A549 (cell line): ENCODE data around the gene DLX4. TPM values are rescaled to one million over a fixed set of nuclear protein-coding genes. Genes with fewer than 3 reads are reported as not detected.

Experiments
- ATAC-seq, 2 experiments: fragments of 200-7000 bp in 1 of 2; fragments of >200 bp in 1 of 2; cut with Nextera tagmentation in 1 of 2; cut with Tn5 transposase in 1 of 2; 3 replicates each; pipeline versions ENCODE4 v1.8.0 to v1.9.1; 2018 to 2020; ENCODE audit warnings: mild to moderate bottlenecking in 1 of 2, moderate library complexity in 1 of 2
- CTCF ChIA-PET: fragments of 300-600 bp; sonication (Branson Sonifier 250); formaldehyde crosslinking; extraction: SDS; loops from one replicate; lab custom pipeline; 2021; ENCODE audit warnings: antibody characterized with exemption, inconsistent platforms; lab: Yijun Ruan, JAX
- POLR2A ChIA-PET: fragments of 350-600 bp; formaldehyde crosslinking; extraction: SDS; loops from one replicate; lab custom pipeline; 2021; ENCODE audit warnings: antibody characterized with exemption, inconsistent platforms; lab: Yijun Ruan, JAX
- DNase-seq, 2 experiments: peaks; one replicate each; pipeline versions ENCODE4 v3.0.0 to v3.0.0-alpha.2; 2011 to 2016; ENCODE audit warnings: low read depth in 1 of 2, low spot score in 1 of 2
- FAIRE-seq: peaks from 2 replicates; lab custom pipeline; 2011; peaks lifted over from hg19 to GRCh38; lab: Jason Lieb, UNC
- H3K27ac ChIP-seq, 2 experiments: fragments of >200 bp; sonication (Bioruptor Twin); formaldehyde crosslinking; 3 replicates each; pipeline ENCODE4 v1.5.1; 2016 to 2017
- H3K4me1 ChIP-seq: fragments of >200 bp; sonication (Bioruptor Twin); formaldehyde crosslinking; 3 replicates; pipeline ENCODE4 v1.6.1; 2016
- H3K4me2 ChIP-seq: fragments of >200 bp; sonication (Bioruptor Twin); formaldehyde crosslinking; 3 replicates; pipeline ENCODE4 v1.6.1; 2016
- H3K4me3 ChIP-seq: fragments of >200 bp; sonication (Bioruptor Twin); formaldehyde crosslinking; 3 replicates; pipeline ENCODE4 v1.5.1; 2016
- H3K9me3 ChIP-seq: fragments of >200 bp; sonication (Bioruptor Twin); formaldehyde crosslinking; 3 replicates; pipeline ENCODE4 v1.6.1; 2016
- CHD4 ChIP-seq: fragments of 200-600 bp; sonication (generic); IDR thresholded peaks from 2 replicates; pipeline ENCODE4 v1.6.1; 2016; ENCODE audit warnings: antibody characterized with exemption, mild to moderate bottlenecking, borderline replicate concordance
- EHF ChIP-seq: fragments of 250-450 bp; sonication (Bioruptor Pico); IDR thresholded peaks from 2 replicates; pipeline ENCODE4 v1.5.0; 2020; ENCODE audit warnings: mild to moderate bottlenecking
- EHMT2 ChIP-seq: fragments of 200-600 bp; sonication (generic); IDR thresholded peaks from 2 replicates; pipeline ENCODE4 v1.6.1; 2016; ENCODE audit warnings: antibody characterized with exemption, low read depth, mild to moderate bottlenecking, moderate library complexity
- EP300 ChIP-seq, 2 experiments: fragments of >200 bp; sonication (Bioruptor Twin); formaldehyde crosslinking; IDR thresholded peaks; 2 replicates in 1 of 2; 3 replicates in 1 of 2; pipeline ENCODE4 v1.6.1; 2016 to 2017
- FOSB ChIP-seq: fragments of 250-450 bp; sonication (Bioruptor Pico); IDR thresholded peaks from 2 replicates; pipeline ENCODE4 v1.5.0; 2020; ENCODE audit warnings: mild to moderate bottlenecking, moderate library complexity
- FOSL2 ChIP-seq, 2 experiments: fragments of 450-650 bp in 1 of 2; fragments of >200 bp in 1 of 2; sonication (Bioruptor Twin) in 1 of 2; formaldehyde crosslinking; IDR thresholded peaks; 2 replicates each; pipeline versions ENCODE4 v1.5.0 to v1.6.1; 2016 to 2020; ENCODE audit warnings: mild to moderate bottlenecking in 1 of 2, moderate library complexity in 1 of 2
- HDAC2 ChIP-seq: fragments of 200-600 bp; sonication (generic); IDR thresholded peaks from 2 replicates; pipeline ENCODE4 v1.6.1; 2016
- HEYL ChIP-seq: fragments of 250-450 bp; sonication (Bioruptor Pico); IDR thresholded peaks from 2 replicates; pipeline ENCODE4 v1.8.0; 2021; ENCODE audit warnings: mild to moderate bottlenecking, moderate library complexity
- HOXA7 ChIP-seq: fragments of 250-450 bp; sonication (Bioruptor Pico); IDR thresholded peaks from 2 replicates; pipeline ENCODE4 v1.5.0; 2020; ENCODE audit warnings: mild to moderate bottlenecking, moderate library complexity
- HOXB13 ChIP-seq: fragments of 250-450 bp; sonication (Bioruptor Pico); IDR thresholded peaks from 2 replicates; pipeline ENCODE4 v1.5.0; 2020; ENCODE audit warnings: low read depth, mild to moderate bottlenecking, moderate library complexity
- JUNB ChIP-seq: fragments of >200 bp; sonication (Bioruptor Twin); formaldehyde crosslinking; IDR thresholded peaks from 2 replicates; pipeline ENCODE4 v1.6.1; 2016
- KDM1A ChIP-seq: fragments of 200-600 bp; sonication (generic); IDR thresholded peaks from 2 replicates; pipeline ENCODE4 v1.6.1; 2016; ENCODE audit warnings: low read depth, mild to moderate bottlenecking
- KDM5A ChIP-seq: fragments of 200-600 bp; sonication (generic); IDR thresholded peaks from 2 replicates; pipeline ENCODE4 v1.6.1; 2016; ENCODE audit warnings: antibody characterized with exemption, mild to moderate bottlenecking
- MAZ ChIP-seq: fragments of 150-350 bp; IDR thresholded peaks from 2 replicates; pipeline ENCODE4 v1.6.1; 2014; ENCODE audit warnings: antibody characterized with exemption, low read depth, low read length, borderline replicate concordance
- MYC ChIP-seq: IDR thresholded peaks from 2 replicates; pipeline ENCODE4 v1.6.1; 2012; ENCODE audit warnings: mild to moderate bottlenecking, inconsistent platforms, low read length, improper control_type of control experiment, borderline replicate concordance
- NFE2L2 ChIP-seq: fragments of 150-350 bp; conservative IDR thresholded peaks from 2 replicates; pipeline ENCODE4 v1.6.1; 2014; ENCODE audit warnings: low read length
- NR3C1 ChIP-seq: fragments of >200 bp; sonication (Bioruptor Twin); formaldehyde crosslinking; IDR thresholded peaks from 3 replicates; pipeline ENCODE4 v1.6.1; 2017
- PHF8 ChIP-seq: fragments of 200-600 bp; sonication (generic); IDR thresholded peaks from 2 replicates; pipeline ENCODE4 v1.6.1; 2016; ENCODE audit warnings: low read depth, mild to moderate bottlenecking, antibody characterized with exemption, moderate library complexity, borderline replicate concordance
- POLR2A ChIP-seq: IDR thresholded peaks from 2 replicates; pipeline ENCODE4 v1.6.1; 2012; ENCODE audit warnings: mild to moderate bottlenecking, low read length
- POLR2AphosphoS2 ChIP-seq: conservative IDR thresholded peaks from 2 replicates; pipeline ENCODE4 v1.6.1; 2012; ENCODE audit warnings: low read length, improper control_type of control experiment, inconsistent platforms
- RCOR1 ChIP-seq: fragments of 150-350 bp; IDR thresholded peaks from 2 replicates; pipeline ENCODE4 v1.6.1; 2014; ENCODE audit warnings: antibody characterized with exemption, low read length, low read depth
- SMC3 ChIP-seq: fragments of >200 bp; sonication (Bioruptor Twin); formaldehyde crosslinking; IDR thresholded peaks from 3 replicates; pipeline ENCODE4 v1.6.1; 2018; ENCODE audit warnings: inconsistent platforms
- TFCP2L1 ChIP-seq: fragments of 250-450 bp; sonication (Bioruptor Pico); IDR thresholded peaks from 2 replicates; pipeline ENCODE4 v1.5.0; 2021; ENCODE audit warnings: mild to moderate bottlenecking
- TP53 ChIP-seq: fragments of 250-450 bp; sonication (Bioruptor Pico); IDR thresholded peaks from 2 replicates; pipeline ENCODE4 v1.5.0; 2021; ENCODE audit warnings: mild to moderate bottlenecking, moderate library complexity
- ZC3H11A ChIP-seq: fragments of 450-650 bp; IDR thresholded peaks from 2 replicates; pipeline ENCODE4 v1.6.1; 2014; ENCODE audit warnings: antibody characterized with exemption, mild to moderate bottlenecking
- ZNF302 ChIP-seq: fragments of 250-450 bp; sonication (Bioruptor Pico); IDR thresholded peaks from 2 replicates; pipeline ENCODE4 v1.9.0; 2021; ENCODE audit warnings: inconsistent platforms, mild to moderate bottlenecking, moderate library complexity
- WGBS: methylation state at CpG from one replicate; pipeline ENCODE4 v1.1.6; 2017; ENCODE audit errors: missing lambda C conversion rate; 5-methylcytosine and 5-hydroxymethylcytosine counted together
- polyA plus RNA-seq, 4 experiments: library from polyadenylated mRNA; depleted of rRNA in 3 of 4; stranded (reverse); fragments of >200 nt; fragmentation: RNase III in 1 of 4; extraction: RNeasy Plus Mini Kit Qiagen cat#74134 plus additional on column Dnase treatment in 1 of 4; gene quantifications; 2 replicates in 3 of 4; 3 replicates in 1 of 4; pipeline ENCODE4 v1.2.3, GENCODE V29; 2011 to 2017
- TF ChIP-seq, protein P1 (sequence below): fragments of 250-450 bp; sonication (Bioruptor Pico); IDR thresholded peaks from 2 replicates; pipeline ENCODE4 v1.5.0; 2020; ENCODE audit warnings: low read depth, mild to moderate bottlenecking, moderate library complexity
- TF ChIP-seq, protein P2 (sequence below): fragments of 150-350 bp; IDR thresholded peaks from 2 replicates; pipeline ENCODE4 v1.6.1; 2014; ENCODE audit warnings: low read depth, mild to moderate bottlenecking, low read length
- TF ChIP-seq, protein P3 (sequence below): fragments of 200-600 bp; sonication (generic); IDR thresholded peaks from 2 replicates; pipeline ENCODE4 v1.6.1; 2016; ENCODE audit warnings: antibody characterized with exemption, mild to moderate bottlenecking, moderate library complexity

The DLX4 gene
- polyA plus RNA-seq, 2 of the 4 experiments (the other 2 are of a cell fraction), result 2.9 to 4.1 TPM

DNA sequence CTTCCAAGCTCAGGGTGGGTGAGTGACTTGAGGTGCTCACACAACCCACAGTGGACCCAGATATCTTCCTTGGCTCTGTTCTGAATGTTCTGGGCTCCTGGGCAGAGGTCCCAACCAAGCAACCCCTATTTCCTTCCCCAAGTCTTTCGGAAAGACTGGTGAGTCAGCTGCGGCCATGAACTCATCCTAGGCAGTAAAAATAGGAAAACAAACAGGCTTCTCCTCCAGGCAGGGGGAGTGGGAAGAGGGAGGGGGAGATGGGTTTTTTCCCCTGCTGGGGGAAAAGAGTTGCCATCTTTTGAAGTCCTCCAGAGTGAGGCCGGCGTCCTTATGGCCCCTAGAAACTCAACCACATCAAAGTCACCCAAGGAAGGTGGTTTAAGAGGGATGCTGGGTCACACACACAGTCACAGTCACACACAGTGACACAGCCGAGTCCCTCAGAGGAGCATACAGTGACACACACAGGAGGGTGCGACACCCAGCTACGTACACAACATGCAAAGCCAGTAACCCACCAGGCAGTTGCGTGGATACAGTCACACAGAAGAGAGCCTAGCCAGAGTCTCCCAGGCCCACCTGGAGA lies 16.0 kb upstream of the DLX4 start:
- no peak overlapping the region for H3K4me3 ChIP-seq
- ChIA-PET CTCF (interaction anchor here (0.5 to 82.2 kb wide), 28 partner anchors 13 to 396 kb away, joined by 3 to 2613 read pairs (median 4); partner anchors contain the start of genes DLX3, DLX4, PDK2 and TAC4), POLR2A (no interaction called here)
- 0 out of 3 replicates have a peak overlapping the region, but pooled peaks have one; percentile 8 for H3K4me2 ChIP-seq
- no peak overlapping the region for H3K27ac ChIP-seq
- FAIRE-seq (no peak), ATAC-seq (peak; percentile 9 to 23; a peak in 5 of 6 replicates), DNase-seq (no peak)
- H3K9me3 ChIP-seq, result no peaks in the 10 kb centered on the region
- WGBS, result 60% methylated on average over 8 of the region's 8 CpGs
- TF ChIP-seq TP53 (CRISPR knock-in tag), result no peak
- TF ChIP-seq ZNF302 (CRISPR knock-in tag), result no peak
- no peak for TF ChIP-seq RCOR1
- no peak for TF ChIP-seq HDAC2
- no peak for TF ChIP-seq POLR2AphosphoS2
- no peak for TF ChIP-seq HEYL (CRISPR knock-in tag)
- no peak for TF ChIP-seq MYC
- no peak for TF ChIP-seq HOXB13 (CRISPR knock-in tag)
- peaks cover 5% of the 10 kb centered on the region; the same call in 1 of the 3 replicates for H3K4me1 ChIP-seq

DNA sequence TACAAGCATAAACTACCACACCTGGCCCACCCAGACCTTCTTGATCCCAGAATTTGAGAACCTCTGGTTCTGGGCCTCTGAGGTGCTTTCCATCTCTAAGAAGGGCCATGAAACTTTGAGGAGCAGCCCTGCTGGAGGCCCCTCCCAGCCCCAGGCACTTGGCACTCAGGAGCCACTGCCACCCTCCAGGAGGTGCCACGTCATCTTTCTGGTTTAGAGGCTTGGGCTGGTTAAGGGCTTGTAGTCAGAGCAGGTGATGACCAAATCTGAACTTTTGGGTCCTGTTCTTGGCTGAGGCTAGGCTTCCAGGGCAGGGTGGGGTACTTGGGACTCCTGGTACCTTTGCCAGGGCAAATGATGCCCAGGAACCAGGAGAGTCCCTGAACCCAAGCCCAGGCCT lies 13.8 kb upstream of the DLX4 start:
- POLR2A ChIA-PET, result no interaction called here
- ATAC-seq, result no peak
- 71% methylated on average over 1 of the region's 1 CpG for WGBS
- TF ChIP-seq PHF8, result no peak
- no peak for TF ChIP-seq POLR2AphosphoS2
- TF ChIP-seq POLR2A, result no peak
- TF ChIP-seq CHD4, result no peak
- TF ChIP-seq JUNB, result no peak
- TF ChIP-seq TFCP2L1 (CRISPR knock-in tag), result no peak
- TF ChIP-seq, protein P1, sequence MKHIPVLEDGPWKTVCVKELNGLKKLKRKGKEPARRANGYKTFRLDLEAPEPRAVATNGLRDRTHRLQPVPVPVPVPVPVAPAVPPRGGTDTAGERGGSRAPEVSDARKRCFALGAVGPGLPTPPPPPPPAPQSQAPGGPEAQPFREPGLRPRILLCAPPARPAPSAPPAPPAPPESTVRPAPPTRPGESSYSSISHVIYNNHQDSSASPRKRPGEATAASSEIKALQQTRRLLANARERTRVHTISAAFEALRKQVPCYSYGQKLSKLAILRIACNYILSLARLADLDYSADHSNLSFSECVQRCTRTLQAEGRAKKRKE (CRISPR knock-in tag), result no peak
- TF ChIP-seq ZC3H11A, result no peak
- no peak for TF ChIP-seq SMC3
- TF ChIP-seq KDM5A, result no peak
- no peak for TF ChIP-seq NR3C1
- no peak for TF ChIP-seq EHMT2
- TF ChIP-seq, protein P2, sequence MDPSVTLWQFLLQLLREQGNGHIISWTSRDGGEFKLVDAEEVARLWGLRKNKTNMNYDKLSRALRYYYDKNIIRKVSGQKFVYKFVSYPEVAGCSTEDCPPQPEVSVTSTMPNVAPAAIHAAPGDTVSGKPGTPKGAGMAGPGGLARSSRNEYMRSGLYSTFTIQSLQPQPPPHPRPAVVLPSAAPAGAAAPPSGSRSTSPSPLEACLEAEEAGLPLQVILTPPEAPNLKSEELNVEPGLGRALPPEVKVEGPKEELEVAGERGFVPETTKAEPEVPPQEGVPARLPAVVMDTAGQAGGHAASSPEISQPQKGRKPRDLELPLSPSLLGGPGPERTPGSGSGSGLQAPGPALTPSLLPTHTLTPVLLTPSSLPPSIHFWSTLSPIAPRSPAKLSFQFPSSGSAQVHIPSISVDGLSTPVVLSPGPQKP, result no peak
- TF ChIP-seq NFE2L2, result no peak
- Histone ChIP-seq H3K4me2 (no peak overlapping the region), H3K4me1 (peaks cover 15% of the 10 kb centered on the region), H3K27ac (no peak overlapping the region), H3K4me3 (no peak overlapping the region), H3K9me3 (no peaks in the 10 kb centered on the region)
- CTCF ChIA-PET, result interaction anchor here (0.7 to 82.2 kb wide), 3 partner anchors 32 to 75 kb away, joined by 3 to 2613 read pairs (median 75); no protein-coding TSS in a partner anchor
- FAIRE-seq, result no peak
- DNase-seq, result no peak

DNA sequence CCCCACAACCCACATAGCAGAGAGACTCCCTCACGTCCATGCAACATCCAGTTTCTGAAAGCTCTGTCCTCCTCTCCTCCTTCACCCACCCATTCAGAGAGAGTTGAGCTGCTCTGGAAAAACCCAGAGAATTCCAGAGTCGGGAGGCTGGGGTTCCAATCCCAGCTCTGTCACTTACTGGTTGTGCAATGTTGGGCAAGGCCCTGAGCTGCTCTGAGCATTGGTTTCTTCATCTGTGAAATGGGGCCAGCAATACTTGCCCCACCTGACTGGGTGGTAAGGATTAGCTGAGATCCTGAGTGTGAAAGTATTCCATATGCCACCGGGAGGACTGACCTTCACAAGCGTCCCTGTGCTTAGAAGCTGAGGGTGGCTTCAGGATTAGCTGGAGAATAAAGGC lies 12.2 kb upstream of the DLX4 start:
- H3K9me3 ChIP-seq, result no peaks in the 10 kb centered on the region
- H3K27ac ChIP-seq, result no peak overlapping the region
- POLR2A ChIA-PET, result no interaction called here
- TF ChIP-seq NFE2L2 (no peak), TFCP2L1 (CRISPR knock-in tag) (no peak), EHMT2 (no peak), FOSB (no peak), KDM1A (no peak), KDM5A (no peak), HOXA7 (CRISPR knock-in tag) (no peak), MAZ (no peak), MYC (no peak), EHF (no peak), FOSL2 (IDR thresholded peaks at IDR 0.05) (no peak), FOSL2 (CRISPR knock-in tag; IDR thresholded peaks at IDR 0.05) (no peak), EP300 (IDR thresholded peaks at IDR 0.05) (no peak)
- TF ChIP-seq, protein P3, sequence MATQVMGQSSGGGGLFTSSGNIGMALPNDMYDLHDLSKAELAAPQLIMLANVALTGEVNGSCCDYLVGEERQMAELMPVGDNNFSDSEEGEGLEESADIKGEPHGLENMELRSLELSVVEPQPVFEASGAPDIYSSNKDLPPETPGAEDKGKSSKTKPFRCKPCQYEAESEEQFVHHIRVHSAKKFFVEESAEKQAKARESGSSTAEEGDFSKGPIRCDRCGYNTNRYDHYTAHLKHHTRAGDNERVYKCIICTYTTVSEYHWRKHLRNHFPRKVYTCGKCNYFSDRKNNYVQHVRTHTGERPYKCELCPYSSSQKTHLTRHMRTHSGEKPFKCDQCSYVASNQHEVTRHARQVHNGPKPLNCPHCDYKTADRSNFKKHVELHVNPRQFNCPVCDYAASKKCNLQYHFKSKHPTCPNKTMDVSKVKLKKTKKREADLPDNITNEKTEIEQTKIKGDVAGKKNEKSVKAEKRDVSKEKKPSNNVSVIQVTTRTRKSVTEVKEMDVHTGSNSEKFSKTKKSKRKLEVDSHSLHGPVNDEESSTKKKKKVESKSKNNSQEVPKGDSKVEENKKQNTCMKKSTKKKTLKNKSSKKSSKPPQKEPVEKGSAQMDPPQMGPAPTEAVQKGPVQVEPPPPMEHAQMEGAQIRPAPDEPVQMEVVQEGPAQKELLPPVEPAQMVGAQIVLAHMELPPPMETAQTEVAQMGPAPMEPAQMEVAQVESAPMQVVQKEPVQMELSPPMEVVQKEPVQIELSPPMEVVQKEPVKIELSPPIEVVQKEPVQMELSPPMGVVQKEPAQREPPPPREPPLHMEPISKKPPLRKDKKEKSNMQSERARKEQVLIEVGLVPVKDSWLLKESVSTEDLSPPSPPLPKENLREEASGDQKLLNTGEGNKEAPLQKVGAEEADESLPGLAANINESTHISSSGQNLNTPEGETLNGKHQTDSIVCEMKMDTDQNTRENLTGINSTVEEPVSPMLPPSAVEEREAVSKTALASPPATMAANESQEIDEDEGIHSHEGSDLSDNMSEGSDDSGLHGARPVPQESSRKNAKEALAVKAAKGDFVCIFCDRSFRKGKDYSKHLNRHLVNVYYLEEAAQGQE, result no peak
- TF ChIP-seq, all 56 proteins: peak for 0
- Histone ChIP-seq H3K4me2 (no peak overlapping the region), H3K4me1 (peaks cover 15% of the 10 kb centered on the region), H3K4me3 (no peak overlapping the region)
- FAIRE-seq (no peak), DNase-seq (no peak), ATAC-seq (no peak)
- CTCF ChIA-PET, result interaction anchor here (0.8 to 82.2 kb wide), 16 partner anchors 10 to 400 kb away, joined by 3 to 2613 read pairs (median 4); partner anchors contain the start of genes DLX4, KAT7 and NXPH3
- WGBS, result 22% methylated on average over 4 of the region's 4 CpGs
